ENCODE measurements around the gene APOA1. TPM values are rescaled to one million over a fixed set of nuclear protein-coding genes. Genes with fewer than 3 reads are reported as not detected.

Gene APOA1
- total RNA-seq, 1 donor from 2014 or later, result 189 TPM

DNA sequence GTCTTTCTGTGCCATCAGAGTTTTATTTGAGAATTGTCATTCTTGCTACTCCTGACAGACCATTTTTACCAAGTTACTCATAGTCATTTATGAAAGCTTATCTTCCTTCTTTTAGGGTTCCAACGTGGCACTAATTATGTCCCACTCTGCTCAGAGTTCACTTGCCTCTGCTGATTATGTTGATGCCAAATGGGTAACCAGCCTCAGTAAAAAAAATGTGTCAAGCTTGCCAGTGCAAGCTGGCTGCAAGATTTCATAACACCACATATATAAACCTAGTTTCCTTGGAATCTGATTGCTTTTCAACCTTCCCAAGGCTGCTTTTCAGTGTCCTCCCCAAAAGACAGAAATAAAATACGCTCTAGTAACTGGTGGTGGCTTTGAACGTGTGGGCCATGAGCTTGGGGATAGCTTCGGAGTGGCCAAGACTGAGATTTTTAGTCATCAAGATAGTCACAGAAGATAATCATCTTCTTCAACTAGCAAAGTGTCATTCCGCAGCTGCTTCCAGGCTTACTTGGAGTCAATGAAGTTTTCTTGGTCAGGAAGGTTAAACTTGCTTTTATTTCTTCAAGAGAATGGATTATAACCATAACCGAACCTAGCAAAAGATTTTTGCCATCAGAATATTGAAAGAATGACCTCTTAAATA lies 29.5 kb upstream of the APOA1 start:
- Mint-ChIP-seq H3K9me3 (ENCODE audit: low read depth) (no peaks in the 10 kb centered on the region), H3K4me1 (ENCODE audit: low read depth) (no peaks in the 10 kb centered on the region), H3K36me3 (ENCODE audit: insufficient read depth) (peaks cover 30% of the 10 kb centered on the region), H3K27ac (no peak overlapping the region), H3K4me3 (ENCODE audit: low read depth) (no peak overlapping the region), H3K27me3 (no peaks in the 10 kb centered on the region)
- no peak for DNase-seq (ENCODE audit: low spot score, unreplicated experiment)
- TF ChIP-seq CTCF (IDR thresholded peaks at IDR 0.05; ENCODE audit: unreplicated experiment), result no peak

GRCh38 chr11:116865696-116866095 lies 28.3 kb upstream of the APOA1 start:
- Mint-ChIP-seq H3K36me3 (ENCODE audit: insufficient read depth) (peaks cover 30% of the 10 kb centered on the region), H3K4me1 (ENCODE audit: low read depth) (no peaks in the 10 kb centered on the region), H3K27ac (no peak overlapping the region), H3K27me3 (no peaks in the 10 kb centered on the region), H3K9me3 (ENCODE audit: low read depth) (no peaks in the 10 kb centered on the region), H3K4me3 (ENCODE audit: low read depth) (no peak overlapping the region)
- no peak for DNase-seq (ENCODE audit: low spot score, unreplicated experiment)
- no peak for TF ChIP-seq CTCF (IDR thresholded peaks at IDR 0.05; ENCODE audit: unreplicated experiment)

DNA sequence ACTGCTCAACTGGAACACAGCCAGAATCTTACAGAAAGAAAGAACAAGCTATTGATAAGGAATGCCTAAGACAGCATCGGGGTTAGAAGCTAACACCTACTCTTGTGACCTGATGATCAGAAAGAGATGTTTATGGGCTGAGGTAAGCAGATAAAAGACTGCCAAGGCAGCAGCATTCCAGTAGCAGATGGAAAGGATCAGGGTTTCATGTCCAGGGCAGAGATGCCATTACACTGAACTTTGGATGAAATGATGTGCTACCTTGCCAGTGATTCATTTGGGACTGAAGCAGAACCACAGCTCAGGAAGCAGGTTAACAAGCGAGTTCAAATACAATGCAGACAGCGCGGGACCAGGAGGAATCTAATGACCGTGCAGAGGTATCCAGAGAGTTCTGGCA lies 27.1 kb upstream of the APOA1 start:
- DNase-seq (ENCODE audit: low spot score, unreplicated experiment), result no peak
- no peak for TF ChIP-seq CTCF (IDR thresholded peaks at IDR 0.05; ENCODE audit: unreplicated experiment)
- Mint-ChIP-seq H3K4me1 (ENCODE audit: low read depth) (no peaks in the 10 kb centered on the region), H3K27me3 (no peaks in the 10 kb centered on the region), H3K4me3 (ENCODE audit: low read depth) (no peak overlapping the region), H3K36me3 (ENCODE audit: insufficient read depth) (peaks cover 29% of the 10 kb centered on the region), H3K9me3 (ENCODE audit: low read depth) (no peaks in the 10 kb centered on the region), H3K27ac (no peak overlapping the region)

- Mint-ChIP-seq H3K27ac (no peak overlapping the region), H3K4me3 (ENCODE audit: low read depth) (no peak overlapping the region), H3K4me1 (ENCODE audit: low read depth) (no peaks in the 10 kb centered on the region), H3K9me3 (ENCODE audit: low read depth) (no peaks in the 10 kb centered on the region), H3K27me3 (no peaks in the 10 kb centered on the region), H3K36me3 (ENCODE audit: insufficient read depth) (peaks cover 32% of the 10 kb centered on the region)
- no peak for DNase-seq (ENCODE audit: low spot score, unreplicated experiment)
- TF ChIP-seq CTCF (IDR thresholded peaks at IDR 0.05; ENCODE audit: unreplicated experiment), result no peak
Measured at GRCh38 chr11:116862951-116863350, 25.5 kb upstream of the APOA1 start.

- no peaks in the 10 kb centered on the region for H3K4me1 Mint-ChIP-seq (ENCODE audit: low read depth)
- DNase-seq (ENCODE audit: low spot score, unreplicated experiment), result no peak
- H3K36me3 Mint-ChIP-seq (ENCODE audit: insufficient read depth), result peaks cover 31% of the 10 kb centered on the region
Measured at GRCh38 chr11:116862185-116862584, 24.8 kb upstream of the APOA1 start.

More at GRCh38 chr11:116862185-116862584, 24.8 kb upstream of the APOA1 start:
- Mint-ChIP-seq H3K27ac (no peak overlapping the region), H3K4me3 (ENCODE audit: low read depth) (no peak overlapping the region), H3K9me3 (ENCODE audit: low read depth) (no peaks in the 10 kb centered on the region), H3K27me3 (no peaks in the 10 kb centered on the region)
- TF ChIP-seq CTCF (IDR thresholded peaks at IDR 0.05; ENCODE audit: unreplicated experiment), result no peak

Measured in progenitor cell of endocrine pancreas (in vitro differentiated cells).